ENCODE measurements around the gene SLC12A7. TPM values are rescaled to one million over a fixed set of nuclear protein-coding genes. Genes with fewer than 3 reads are reported as not detected.
A peak's percentile ranks its signal among the peaks of the same experiment; 100 is the strongest.

SLC12A7 gene
- total and polyA plus RNA-seq, 7 experiments from 2014 or later = 6.4 to 101 (median 61.9) TPM

GRCh38 chr5:1032011-1032410 lies 79.9 kb downstream of the SLC12A7 start:
- ATAC-seq (no peak), DNase-seq (no peak)
- Histone ChIP-seq H3K9me3 (ENCODE audit: control insufficient read depth in 2 of 3, low read length in 3 of 3) (no peaks in the 10 kb centered on the region), H3K36me3 (ENCODE audit: control insufficient read depth in 2 of 3, insufficient read depth in 3 of 3, low read length in 3 of 3) (no peaks in the 10 kb centered on the region), H3K4me1 (ENCODE audit: control insufficient read depth in 2 of 2, insufficient read depth in 2 of 2, low read length in 2 of 2) (no peaks in the 10 kb centered on the region), H3K27me3 (ENCODE audit: control insufficient read depth in 2 of 2, insufficient read depth in 2 of 2, low read length in 2 of 2) (no peaks in the 10 kb centered on the region), H3K27ac (ENCODE audit: low read depth, low read length) (no peak overlapping the region), H3K4me3 (ENCODE audit: low read length) (no peak overlapping the region)
- no peaks in the 10 kb centered on the region for H3K36me3 Mint-ChIP-seq
- H3K4me1 Mint-ChIP-seq = peaks cover 0 to 6% (median 0%) of the 10 kb centered on the region in 7 donors
- ChIA-PET POLR2A (no interaction called here), CTCF (interaction anchor here (0.6 kb wide), 1 partner anchor 23 kb away, joined by 3 read pairs; the partner anchor contains the start of gene NKD2)
- intact Hi-C loops (cut with micrococcal nuclease) = no loop called here
- no peak overlapping the region for H3K4me3 Mint-ChIP-seq
- no peaks in the 10 kb centered on the region for H3K9me3 Mint-ChIP-seq
- peaks cover 0 to 9% (median 0%) of the 10 kb centered on the region in 5 donors for H3K27me3 Mint-ChIP-seq
- no peak overlapping the region for H3K27ac Mint-ChIP-seq

GRCh38 chr5:1031306-1031959 lies 80.4 kb downstream of the SLC12A7 start:
- no peak overlapping the region for H3K27ac ChIP-seq (ENCODE audit: low read depth, low read length)
- H3K9me3 Mint-ChIP-seq = no peaks in the 10 kb centered on the region
- no peak overlapping the region for H3K4me3 Mint-ChIP-seq
- intact Hi-C loops (cut with micrococcal nuclease) = no loop called here
- H3K36me3 ChIP-seq (ENCODE audit: control insufficient read depth in 2 of 3, insufficient read depth in 3 of 3, low read length in 3 of 3) = no peaks in the 10 kb centered on the region
- H3K4me1 ChIP-seq (ENCODE audit: control insufficient read depth in 2 of 2, insufficient read depth in 2 of 2, low read length in 2 of 2) = no peaks in the 10 kb centered on the region
- no peak for DNase-seq
- H3K27me3 ChIP-seq (ENCODE audit: control insufficient read depth in 2 of 2, insufficient read depth in 2 of 2, low read length in 2 of 2) = no peaks in the 10 kb centered on the region
- H3K9me3 ChIP-seq (ENCODE audit: control insufficient read depth in 2 of 3, low read length in 3 of 3) = no peaks in the 10 kb centered on the region
- ATAC-seq = no peak
- H3K4me1 Mint-ChIP-seq = peaks cover 0 to 6% (median 0%) of the 10 kb centered on the region in 7 donors
- H3K4me3 ChIP-seq (ENCODE audit: low read length) = no peak overlapping the region
- POLR2A ChIA-PET = no interaction called here
- H3K36me3 Mint-ChIP-seq = no peaks in the 10 kb centered on the region
- H3K27me3 Mint-ChIP-seq = peaks cover 0 to 9% (median 0%) of the 10 kb centered on the region in 5 donors
- CTCF ChIA-PET = interaction anchor here (0.6 kb wide), 1 partner anchor 23 kb away, joined by 3 read pairs; the partner anchor contains the start of gene NKD2
- H3K27ac Mint-ChIP-seq = peak overlapping the region in 1 of 9 donors; percentile 65

GRCh38 chr5:1030801-1031271 lies 81.0 kb downstream of the SLC12A7 start:
- H3K27me3 ChIP-seq (ENCODE audit: control insufficient read depth in 2 of 2, insufficient read depth in 2 of 2, low read length in 2 of 2) = no peaks in the 10 kb centered on the region
- POLR2A ChIA-PET = no interaction called here
- CTCF ChIA-PET = no interaction called here
- Mint-ChIP-seq H3K27ac (no peak overlapping the region), H3K36me3 (no peaks in the 10 kb centered on the region), H3K9me3 (no peaks in the 10 kb centered on the region), H3K4me3 (no peak overlapping the region), H3K27me3 (peaks cover 0 to 9% (median 0%) of the 10 kb centered on the region in 5 donors), H3K4me1 (peaks cover 0 to 6% (median 0%) of the 10 kb centered on the region in 7 donors)
- H3K36me3 ChIP-seq (ENCODE audit: control insufficient read depth in 2 of 3, insufficient read depth in 3 of 3, low read length in 3 of 3) = no peaks in the 10 kb centered on the region
- DNase-seq (no peak), ATAC-seq (no peak)
- intact Hi-C loops (cut with micrococcal nuclease) = no loop called here
- H3K4me1 ChIP-seq (ENCODE audit: control insufficient read depth in 2 of 2, insufficient read depth in 2 of 2, low read length in 2 of 2) = no peaks in the 10 kb centered on the region
- no peak overlapping the region for H3K4me3 ChIP-seq (ENCODE audit: low read length)
- H3K9me3 ChIP-seq (ENCODE audit: control insufficient read depth in 2 of 3, low read length in 3 of 3) = no peaks in the 10 kb centered on the region
- H3K27ac ChIP-seq (ENCODE audit: low read depth, low read length) = no peak overlapping the region

GRCh38 chr5:1029945-1030625 lies 81.8 kb downstream of the SLC12A7 start:
- no peaks in the 10 kb centered on the region for H3K9me3 Mint-ChIP-seq
- H3K4me1 Mint-ChIP-seq = peaks cover 0 to 4% (median 0%) of the 10 kb centered on the region in 7 donors
- CTCF ChIA-PET = no interaction called here
- Histone ChIP-seq H3K4me1 (ENCODE audit: control insufficient read depth in 2 of 2, insufficient read depth in 2 of 2, low read length in 2 of 2) (no peaks in the 10 kb centered on the region), H3K27me3 (ENCODE audit: control insufficient read depth in 2 of 2, insufficient read depth in 2 of 2, low read length in 2 of 2) (no peaks in the 10 kb centered on the region), H3K9me3 (ENCODE audit: control insufficient read depth in 2 of 3, low read length in 3 of 3) (no peaks in the 10 kb centered on the region), H3K27ac (ENCODE audit: low read depth, low read length) (no peak overlapping the region), H3K4me3 (ENCODE audit: low read length) (no peak overlapping the region), H3K36me3 (ENCODE audit: control insufficient read depth in 2 of 3, insufficient read depth in 3 of 3, low read length in 3 of 3) (no peaks in the 10 kb centered on the region)
- no peak overlapping the region for H3K27ac Mint-ChIP-seq
- DNase-seq (no peak), ATAC-seq (no peak)
- H3K36me3 Mint-ChIP-seq = no peaks in the 10 kb centered on the region
- intact Hi-C loops (cut with micrococcal nuclease) = no loop called here
- peaks cover 0 to 7% (median 0%) of the 10 kb centered on the region in 5 donors for H3K27me3 Mint-ChIP-seq
- no peak overlapping the region for H3K4me3 Mint-ChIP-seq
- POLR2A ChIA-PET = no interaction called here

- Histone ChIP-seq H3K9me3 (ENCODE audit: control insufficient read depth in 2 of 3, low read length in 3 of 3) (no peaks in the 10 kb centered on the region), H3K27me3 (ENCODE audit: control insufficient read depth in 2 of 2, insufficient read depth in 2 of 2, low read length in 2 of 2) (no peaks in the 10 kb centered on the region), H3K27ac (ENCODE audit: low read depth, low read length) (no peak overlapping the region), H3K4me1 (ENCODE audit: control insufficient read depth in 2 of 2, insufficient read depth in 2 of 2, low read length in 2 of 2) (no peaks in the 10 kb centered on the region), H3K36me3 (ENCODE audit: control insufficient read depth in 2 of 3, insufficient read depth in 3 of 3, low read length in 3 of 3) (no peaks in the 10 kb centered on the region), H3K4me3 (ENCODE audit: low read length) (no peak overlapping the region)
- CTCF ChIA-PET = no interaction called here
- POLR2A ChIA-PET = no interaction called here
- Mint-ChIP-seq H3K36me3 (no peaks in the 10 kb centered on the region), H3K4me1 (no peaks in the 10 kb centered on the region), H3K9me3 (no peaks in the 10 kb centered on the region), H3K27ac (no peak overlapping the region), H3K4me3 (no peak overlapping the region), H3K27me3 (peaks cover 0 to 4% (median 0%) of the 10 kb centered on the region in 5 donors)
- ATAC-seq (no peak), DNase-seq (no peak)
- intact Hi-C loops (cut with micrococcal nuclease) = no loop called here
Observed at GRCh38 chr5:1029282-1029944, 82.5 kb downstream of the SLC12A7 start.

- no peak overlapping the region for H3K4me3 ChIP-seq (ENCODE audit: low read length)
- POLR2A ChIA-PET = interaction anchor here (0.9 kb wide), 1 partner anchor 22 kb away, joined by 3 read pairs; no protein-coding TSS in a partner anchor
- ATAC-seq (no peak), DNase-seq (no peak)
- no peaks in the 10 kb centered on the region for H3K4me1 ChIP-seq (ENCODE audit: control insufficient read depth in 2 of 2, insufficient read depth in 2 of 2, low read length in 2 of 2)
- H3K9me3 ChIP-seq (ENCODE audit: control insufficient read depth in 2 of 3, low read length in 3 of 3) = no peaks in the 10 kb centered on the region
- H3K36me3 Mint-ChIP-seq = no peaks in the 10 kb centered on the region
- H3K4me1 Mint-ChIP-seq = no peaks in the 10 kb centered on the region
- H3K27me3 Mint-ChIP-seq = peaks cover 0 to 4% (median 0%) of the 10 kb centered on the region in 5 donors
- intact Hi-C loops (cut with micrococcal nuclease) = no loop called here
- CTCF ChIA-PET = no interaction called here
- H3K4me3 Mint-ChIP-seq = no peak overlapping the region
- no peaks in the 10 kb centered on the region for H3K27me3 ChIP-seq (ENCODE audit: control insufficient read depth in 2 of 2, insufficient read depth in 2 of 2, low read length in 2 of 2)
- H3K27ac Mint-ChIP-seq = no peak overlapping the region
- no peaks in the 10 kb centered on the region for H3K36me3 ChIP-seq (ENCODE audit: control insufficient read depth in 2 of 3, insufficient read depth in 3 of 3, low read length in 3 of 3)
- no peak overlapping the region for H3K27ac ChIP-seq (ENCODE audit: low read depth, low read length)
- no peaks in the 10 kb centered on the region for H3K9me3 Mint-ChIP-seq
Observed at GRCh38 chr5:1028481-1029281, 83.2 kb downstream of the SLC12A7 start.
